Stomach (tissue), 9 donors: ENCODE results near the gene CNTN4. TPM values are rescaled to one million over a fixed set of nuclear protein-coding genes. Genes with fewer than 3 reads are reported as not detected.

Experiments
- DNase-seq, 2 donors: peaks; one replicate each; pipeline versions ENCODE4 v3.0.0 to v3.0.0-alpha.2; 2013 to 2019
- H3K27ac ChIP-seq, 5 donors: fragments of 200-600 bp in 4 of 5; sonication (generic) in 4 of 5; one replicate each; pipeline ENCODE4 v1.5.1; 2013 to 2019; ENCODE audit warnings: mild to moderate bottlenecking in 1 of 5, moderate library complexity in 1 of 5
- H3K27me3 ChIP-seq, 3 donors: fragments of 200-600 bp; sonication (generic); one replicate each; pipeline ENCODE4 v1.5.1; 2017 to 2019; ENCODE audit warnings: mixed run types in 1 of 3
- H3K36me3 ChIP-seq, 4 donors: fragments of 200-600 bp; sonication (generic); 1 replicate in 3 of 4; 2 replicates in 1 of 4; pipeline ENCODE4 v1.5.1; 2016 to 2019
- H3K4me1 ChIP-seq, 4 donors: fragments of 200-600 bp; sonication (generic); one replicate each; pipeline ENCODE4 v1.5.1; 2016 to 2019
- H3K4me3 ChIP-seq, 4 donors: fragments of 200-600 bp; sonication (generic) in 3 of 4; one replicate each; pipeline ENCODE4 v1.5.1; 2016 to 2019; ENCODE audit warnings: mild to moderate bottlenecking in 1 of 4
- H3K9me3 ChIP-seq, 4 donors: fragments of 200-600 bp; sonication (generic); one replicate each; pipeline ENCODE4 v1.5.1; 2016 to 2019
- EP300 ChIP-seq: sonication (generic); formaldehyde crosslinking; IDR thresholded peaks from one replicate; pipeline ENCODE4 v1.6.1; 2017; ENCODE audit warnings: antibody characterized with exemption
- POLR2A ChIP-seq, 4 donors: fragments of 450-650 bp; IDR thresholded peaks; one replicate each; pipeline ENCODE4 v1.6.1; 2016; ENCODE audit warnings: antibody characterized with exemption in 4 of 4, control low read depth in 2 of 4, mild to moderate bottlenecking in 1 of 4, moderate library complexity in 1 of 4
- POLR2AphosphoS5 ChIP-seq, 3 donors: sonication (generic); formaldehyde crosslinking; IDR thresholded peaks; one replicate each; pipeline ENCODE4 v1.6.1; 2016; ENCODE audit warnings: antibody characterized with exemption in 3 of 3
- WGBS, 5 donors: extraction: QIAGEN DNeasy Blood & Tissue Kit in 3 of 5; methylation state at CpG; one replicate each; pipeline versions ENCODE4 v1.1.5 to v1.1.7; 2013 to 2018; 5-methylcytosine and 5-hydroxymethylcytosine counted together
- intact Hi-C: fragments of 100-400 bp; cut with DNase I; formaldehyde crosslinking; loops from one replicate; pipeline ENCODE4 v1.15.1; 2023; ENCODE audit warnings: low total_unique reads
- polyA plus RNA-seq, 3 donors: library from polyadenylated mRNA; stranded (reverse); fragments of 200-250 nt; gene quantifications; one replicate each; pipeline ENCODE4 v1.2.3, GENCODE V29; 2013
- total RNA-seq, 5 donors: library from RNA; depleted of rRNA; stranded (reverse); fragments of >200 nt; gene quantifications; one replicate each; pipeline versions ENCODE4 v1.1.0 to v1.2.3, GENCODE V29; 2014 to 2016
- TF ChIP-seq, protein P1 (sequence below), 7 experiments: fragments of 450-650 bp in 4 of 7; fragments of 200-600 bp in 3 of 7; sonication (generic) in 3 of 7; IDR thresholded peaks; one replicate each; pipeline ENCODE4 v1.5.1; 2016 to 2019; ENCODE audit warnings: antibody characterized with exemption in 7 of 7, control low read depth in 2 of 7, mild to moderate bottlenecking in 1 of 7
- donor health status: healthy with polysubstance abuse.
- donor health status: Bipolar disorder and iron deficiency.
- donor health status: healthy.

Gene CNTN4
- total and polyA plus RNA-seq, 8 donors, result 0.45 to 97.0 (median 5.6) TPM

DNA sequence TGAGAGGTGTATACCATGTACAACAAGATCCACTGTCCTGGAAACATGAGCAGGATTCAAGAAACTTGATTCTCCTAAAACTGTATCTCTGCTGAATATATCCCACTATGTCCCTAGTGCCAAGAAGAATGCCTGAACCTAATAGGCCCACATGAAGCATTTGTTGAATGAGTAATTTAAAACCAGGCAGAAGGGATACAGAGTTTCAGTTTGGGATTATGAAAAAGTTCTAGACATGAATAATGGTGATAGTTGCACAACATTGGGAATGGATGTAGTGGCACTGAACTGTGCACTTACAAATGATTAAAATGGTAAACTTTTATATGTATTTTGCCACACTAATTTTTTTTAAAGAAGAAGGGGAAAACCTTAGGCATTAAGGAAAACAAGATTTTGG is 750.4 kb downstream of the CNTN4 start:
- intact Hi-C loops, result no loop called here
- Histone ChIP-seq H3K9me3 (no peaks in the 10 kb centered on the region), H3K4me1 (no peaks in the 10 kb centered on the region), H3K36me3 (no peaks in the 10 kb centered on the region), H3K27me3 (no peaks in the 10 kb centered on the region), H3K4me3 (no peak overlapping the region), H3K27ac (no peak overlapping the region)
- TF ChIP-seq, protein P1, sequence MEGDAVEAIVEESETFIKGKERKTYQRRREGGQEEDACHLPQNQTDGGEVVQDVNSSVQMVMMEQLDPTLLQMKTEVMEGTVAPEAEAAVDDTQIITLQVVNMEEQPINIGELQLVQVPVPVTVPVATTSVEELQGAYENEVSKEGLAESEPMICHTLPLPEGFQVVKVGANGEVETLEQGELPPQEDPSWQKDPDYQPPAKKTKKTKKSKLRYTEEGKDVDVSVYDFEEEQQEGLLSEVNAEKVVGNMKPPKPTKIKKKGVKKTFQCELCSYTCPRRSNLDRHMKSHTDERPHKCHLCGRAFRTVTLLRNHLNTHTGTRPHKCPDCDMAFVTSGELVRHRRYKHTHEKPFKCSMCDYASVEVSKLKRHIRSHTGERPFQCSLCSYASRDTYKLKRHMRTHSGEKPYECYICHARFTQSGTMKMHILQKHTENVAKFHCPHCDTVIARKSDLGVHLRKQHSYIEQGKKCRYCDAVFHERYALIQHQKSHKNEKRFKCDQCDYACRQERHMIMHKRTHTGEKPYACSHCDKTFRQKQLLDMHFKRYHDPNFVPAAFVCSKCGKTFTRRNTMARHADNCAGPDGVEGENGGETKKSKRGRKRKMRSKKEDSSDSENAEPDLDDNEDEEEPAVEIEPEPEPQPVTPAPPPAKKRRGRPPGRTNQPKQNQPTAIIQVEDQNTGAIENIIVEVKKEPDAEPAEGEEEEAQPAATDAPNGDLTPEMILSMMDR (IDR thresholded peaks at IDR 0.05), result no peak
- TF ChIP-seq POLR2AphosphoS5 (IDR thresholded peaks at IDR 0.05), result no peak
- no peak for TF ChIP-seq EP300
- no peak for DNase-seq

- Histone ChIP-seq H3K27ac (no peak overlapping the region), H3K27me3 (no peaks in the 10 kb centered on the region), H3K4me3 (no peak overlapping the region), H3K36me3 (no peaks in the 10 kb centered on the region), H3K9me3 (no peaks in the 10 kb centered on the region), H3K4me1 (no peaks in the 10 kb centered on the region)
- 51 to 67% (median 60%) methylated on average over 2 of the region's 2 CpGs for WGBS, 5 donors
- no peak for DNase-seq
- intact Hi-C loops, result no loop called here
- TF ChIP-seq POLR2AphosphoS5 (IDR thresholded peaks at IDR 0.05) (no peak), EP300 (no peak), POLR2A (IDR thresholded peaks at IDR 0.05) (no peak)
- TF ChIP-seq, protein P1 (IDR thresholded peaks at IDR 0.05), result no peak
These were observed 752.0 kb downstream of the CNTN4 start for GRCh38 chr3:2850701-2851100.

GRCh38 chr3:2851361-2851760 is 752.7 kb downstream of the CNTN4 start:
- no peak for TF ChIP-seq POLR2AphosphoS5 (IDR thresholded peaks at IDR 0.05)
- no peak for TF ChIP-seq EP300
- TF ChIP-seq, protein P1 (IDR thresholded peaks at IDR 0.05), result no peak
- no peaks in the 10 kb centered on the region for H3K36me3 ChIP-seq
- H3K27me3 ChIP-seq, result no peaks in the 10 kb centered on the region
- no peaks in the 10 kb centered on the region for H3K4me1 ChIP-seq
- H3K27ac ChIP-seq, result no peak overlapping the region
- WGBS, 5 donors, result 16 to 57% (median 23%) methylated on average over 3 of the region's 3 CpGs
- intact Hi-C loops, result no loop called here
- H3K9me3 ChIP-seq, result no peaks in the 10 kb centered on the region
- peak in 1 of 2 donors; percentile 22 for DNase-seq
- H3K4me3 ChIP-seq, result no peak overlapping the region

DNA sequence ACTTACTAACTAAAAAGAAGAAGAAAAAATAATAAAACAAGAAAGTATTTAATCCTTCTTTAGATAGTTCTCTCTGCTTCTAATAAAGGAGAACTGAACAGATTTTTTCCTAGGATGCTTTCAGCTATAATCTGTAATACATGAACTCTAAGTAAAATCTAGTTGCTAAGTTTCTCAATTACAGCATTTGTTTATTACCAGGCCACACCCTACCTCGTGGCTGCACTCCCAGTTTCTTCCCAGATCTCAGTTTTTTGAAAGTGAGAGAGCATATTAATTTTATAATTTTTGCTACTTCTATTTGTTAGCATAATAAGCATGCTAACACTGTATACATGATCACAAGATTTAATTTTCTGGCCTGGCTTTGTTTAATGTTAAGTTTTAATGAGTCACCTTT is 753.2 kb downstream of the CNTN4 start:
- intact Hi-C loops, result no loop called here
- Histone ChIP-seq H3K27me3 (no peaks in the 10 kb centered on the region), H3K9me3 (no peaks in the 10 kb centered on the region), H3K27ac (no peak overlapping the region), H3K36me3 (no peaks in the 10 kb centered on the region), H3K4me1 (no peaks in the 10 kb centered on the region), H3K4me3 (no peak overlapping the region)
- peak in 1 of 2 donors; percentile 66 for DNase-seq
- TF ChIP-seq POLR2AphosphoS5 (IDR thresholded peaks at IDR 0.05) (no peak), EP300 (no peak), POLR2A (IDR thresholded peaks at IDR 0.05) (no peak)
- TF ChIP-seq, protein P1 (IDR thresholded peaks at IDR 0.05), result no peak
- 0 to 8% (median 4%) methylated on average over 1 of the region's 1 CpG for WGBS, 5 donors
